Stimulated activated CD4-positive, alpha-beta T cell treated with anti-CD3 and anti-CD28 coated beads, TNF-alpha, amount 100 ng/mL, for 1 hour (primary cell): Measurements from ENCODE around the gene EIF5A.

Source experiments
- DNase-seq, 3 donors: peaks; one replicate each; pipeline ENCODE4 v3.0.0-alpha.2; 2020; ENCODE audit warnings: low read depth in 3 of 3, low spot score in 1 of 3

The EIF5A gene

DNA sequence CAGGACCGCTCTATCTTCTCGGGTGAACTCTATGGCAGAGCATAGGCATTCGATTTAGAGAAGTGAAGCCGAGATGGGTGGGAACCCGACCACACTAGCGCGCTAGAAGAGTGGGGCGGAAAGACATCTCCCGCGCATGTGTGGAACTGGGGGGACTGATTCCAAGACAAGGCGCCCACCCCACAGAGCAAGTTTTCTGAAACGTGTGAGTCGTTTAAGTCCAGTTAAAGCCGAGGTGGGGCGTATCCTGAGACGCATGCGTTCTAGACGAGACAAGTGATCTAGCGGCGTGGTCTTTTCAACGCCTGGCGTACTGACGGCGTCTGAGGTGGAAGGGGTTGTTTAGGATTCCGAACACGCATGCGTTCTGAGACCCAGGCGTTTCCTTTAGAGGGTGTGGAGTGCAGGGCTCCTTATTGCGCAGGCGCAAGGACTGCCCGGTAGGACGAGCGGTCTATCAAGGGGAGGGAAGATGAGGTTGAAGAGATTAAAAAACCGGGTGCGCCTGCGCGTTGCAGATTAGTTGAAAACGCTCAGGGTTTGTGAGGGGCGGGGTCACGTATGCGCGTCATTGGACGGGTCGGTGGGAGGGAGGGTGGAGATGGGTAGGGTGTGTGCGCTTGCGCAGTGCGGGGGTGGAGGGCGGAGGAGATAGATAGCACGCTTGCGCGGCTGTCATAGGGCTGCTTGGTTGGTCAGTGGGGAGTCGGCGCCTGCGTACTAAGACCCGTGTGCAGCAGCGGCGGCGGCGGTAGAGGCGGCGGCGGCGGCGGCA, at the start of gene EIF5A:
Gene EIF5A (plus strand): TSS at position 718 of the 775 bp plus-strand sequence. CDS start 2,008 bp downstream, outside the sequence.
- DNase-seq: peak; percentile 100

DNA sequence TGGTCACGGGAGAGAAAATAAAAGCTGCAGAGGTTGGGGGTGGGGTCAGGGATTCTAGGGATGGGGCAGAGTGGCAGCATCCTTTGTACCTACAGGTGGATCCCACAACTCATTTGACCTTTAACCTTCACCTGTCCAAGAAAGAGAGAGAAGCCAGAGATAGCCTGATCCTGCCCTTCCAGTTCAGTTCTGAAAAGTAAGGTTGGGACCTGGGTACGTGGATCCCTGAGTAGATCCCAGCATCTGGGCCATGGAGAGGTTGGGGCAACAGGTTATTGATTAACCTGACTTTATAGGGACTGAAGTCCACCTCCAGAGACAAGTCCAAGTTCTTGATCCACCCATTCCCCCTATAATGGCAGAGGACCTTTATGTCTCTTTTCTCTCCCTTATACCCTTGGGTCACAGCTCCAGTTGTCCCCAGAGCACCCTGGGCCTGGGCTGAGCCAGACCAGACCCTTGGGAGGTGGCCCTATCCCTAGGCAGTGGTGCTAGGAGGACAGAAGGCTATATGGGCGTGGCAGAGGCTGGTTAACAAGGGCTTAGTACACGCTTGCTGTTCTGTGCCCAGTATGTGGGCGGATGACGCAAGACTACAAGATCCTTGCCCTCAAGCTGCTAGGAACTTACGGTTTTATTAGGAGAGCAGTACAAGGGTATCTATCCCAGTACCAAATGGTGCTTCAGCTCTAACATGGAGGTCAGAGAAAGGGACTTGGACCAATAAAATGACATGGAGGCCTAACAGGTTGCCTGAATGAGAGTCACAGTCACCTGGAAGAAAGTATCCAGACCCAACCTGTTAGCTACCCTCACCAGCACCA, 48.5 kb upstream of the EIF5A start:
- DNase-seq: no peak

GRCh38 chr17:7259555-7259889, 47.9 kb upstream of the EIF5A start:
- no peak for DNase-seq

DNA sequence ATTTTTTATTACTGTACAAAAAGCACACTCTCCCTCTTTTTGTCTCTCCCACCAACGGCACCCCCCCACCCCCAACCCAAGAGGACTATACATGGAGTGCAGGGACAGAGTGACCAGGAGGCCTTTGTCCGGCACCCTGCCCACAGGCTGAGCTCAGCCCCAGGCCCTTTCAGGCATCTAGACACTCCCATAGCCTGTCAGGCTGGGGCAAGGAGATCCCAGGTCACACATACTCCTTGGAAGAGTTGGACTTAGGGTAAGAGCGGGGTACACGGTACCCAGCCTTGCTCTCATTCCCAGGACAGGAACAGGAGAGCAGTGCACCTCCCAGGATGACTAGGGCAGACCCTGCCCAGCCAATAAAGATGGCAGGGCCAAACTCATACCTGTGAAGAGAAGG, 47.3 kb upstream of the EIF5A start:
- DNase-seq: no peak

GRCh38 chr17:7260651-7261378, 46.6 kb upstream of the EIF5A start:
- DNase-seq: no peak

DNA sequence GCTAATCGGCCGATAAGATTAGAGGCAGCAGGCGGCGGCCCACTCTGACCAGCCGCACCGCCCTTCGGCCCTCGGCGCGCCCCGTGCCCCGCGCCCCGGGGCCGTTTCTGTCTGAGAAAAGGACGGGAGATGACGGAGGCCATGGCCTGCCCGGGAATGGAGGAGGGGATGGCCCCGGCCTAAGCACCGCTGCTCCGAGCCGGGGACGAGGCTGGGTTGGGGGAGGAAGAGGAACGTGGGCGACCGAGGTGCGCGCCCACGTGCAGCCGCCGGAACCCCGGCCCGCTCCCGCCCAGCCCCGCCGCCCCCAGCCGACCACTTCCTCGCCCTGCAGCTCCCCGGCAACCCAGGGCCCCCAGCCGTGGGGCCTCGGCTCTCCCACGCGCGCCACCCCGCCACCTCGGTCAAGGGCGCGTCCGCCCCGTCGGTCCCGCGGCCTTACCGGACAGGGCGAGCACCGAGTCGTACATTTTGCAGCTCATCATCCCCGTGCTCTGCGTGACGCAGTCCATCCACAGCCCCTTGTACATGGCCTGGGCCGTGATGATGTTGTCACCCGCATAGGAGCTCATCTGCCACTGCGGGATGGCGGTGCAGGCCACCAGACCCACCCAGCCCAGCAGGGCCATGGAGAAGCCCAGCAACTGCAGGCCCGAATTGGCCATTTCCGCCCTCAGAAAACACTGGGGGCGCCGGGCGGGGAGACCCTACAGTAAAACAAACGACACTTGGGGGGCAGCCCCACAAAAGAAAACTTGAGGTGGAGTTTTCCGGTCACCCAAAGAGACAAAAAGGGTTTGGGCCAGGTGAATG, 45.8 kb upstream of the EIF5A start:
- no peak for DNase-seq

DNA sequence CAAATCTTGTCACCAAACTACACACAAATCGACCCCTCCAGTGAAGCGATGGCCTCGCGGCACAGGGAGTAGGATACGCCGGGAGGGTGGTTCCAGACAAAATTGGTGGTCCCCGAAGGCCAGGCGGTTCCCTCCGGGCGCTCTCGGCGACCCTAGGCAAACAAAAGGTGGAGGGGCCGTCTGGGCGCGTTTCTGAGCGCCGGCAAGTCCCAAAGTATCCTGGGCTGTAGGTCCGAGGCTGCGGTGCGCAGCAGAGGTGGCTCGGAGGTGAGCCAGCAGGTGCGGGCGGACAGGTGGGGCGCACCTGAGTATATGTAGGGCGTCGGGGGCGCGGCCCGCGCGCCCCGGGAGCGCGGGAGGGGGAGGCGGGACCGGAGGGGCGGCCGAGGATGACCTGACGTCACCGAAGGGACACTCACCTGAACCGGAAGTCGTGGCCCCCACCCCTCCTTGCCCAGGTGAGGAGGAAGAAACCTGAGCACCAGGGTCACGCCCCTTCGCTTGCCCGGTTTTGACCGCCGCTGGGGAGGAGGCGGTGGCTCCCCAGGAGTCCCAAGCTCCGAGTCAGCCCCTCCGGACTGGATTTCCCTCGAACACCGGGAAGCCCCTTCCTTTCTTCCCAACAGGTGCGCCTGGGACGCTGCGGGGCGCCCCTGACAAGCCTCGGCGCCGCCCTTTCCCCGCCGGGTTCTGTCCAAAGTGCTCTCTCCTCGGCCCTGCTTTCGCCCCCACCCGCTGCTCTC, 45.1 kb upstream of the EIF5A start, which contains the start of gene CLDN7:
Gene CLDN7 (minus strand): TSS at position 287 of the 743 bp plus-strand sequence. CDS start 435 bp downstream, outside the sequence.
- no peak for DNase-seq

DNA sequence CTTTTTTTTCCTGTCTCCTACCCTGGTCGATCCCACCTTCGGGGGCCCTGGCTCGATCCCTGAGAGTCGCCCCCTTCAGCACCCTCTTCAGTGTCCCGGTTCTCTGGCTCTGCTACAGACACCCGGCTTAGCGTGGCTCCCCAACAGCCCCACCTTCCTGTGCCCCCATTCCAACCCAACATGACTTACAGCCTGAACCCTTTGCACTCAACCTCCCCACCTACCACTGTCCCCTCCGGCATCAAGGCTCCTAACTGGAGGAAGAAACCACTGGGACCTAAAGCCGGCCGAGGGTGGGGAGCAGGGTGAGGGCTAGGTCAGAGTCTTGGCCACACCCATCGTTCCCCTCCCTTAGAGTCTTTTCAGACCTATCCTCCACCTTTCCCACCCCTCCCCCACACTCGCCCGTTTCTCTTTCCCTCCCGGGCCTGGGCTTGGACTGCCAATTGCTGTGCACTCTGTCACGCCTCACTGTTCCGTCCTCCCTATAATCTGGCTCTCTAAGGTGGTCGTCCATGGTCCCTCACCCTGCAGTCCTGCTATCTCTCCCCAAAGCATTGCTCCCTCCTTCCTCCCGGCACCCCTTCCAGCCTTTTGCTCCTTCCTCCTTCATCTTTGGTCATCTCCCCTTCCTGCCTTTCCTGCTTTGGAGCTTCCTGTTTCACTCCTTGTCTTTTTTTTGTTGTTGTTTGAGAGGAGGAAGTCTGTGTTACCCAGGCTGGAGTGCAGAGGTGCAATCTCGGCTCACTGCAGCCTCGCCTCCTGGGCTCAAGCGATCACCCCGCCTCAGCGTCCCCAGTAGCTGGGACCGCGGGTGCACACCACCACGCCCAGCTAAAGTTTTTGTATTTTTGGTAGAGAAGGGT, 44.3 kb upstream of the EIF5A start:
- DNase-seq: no peak

GRCh38 chr17:7263801-7264078, 43.7 kb upstream of the EIF5A start:
- DNase-seq: no peak

DNA sequence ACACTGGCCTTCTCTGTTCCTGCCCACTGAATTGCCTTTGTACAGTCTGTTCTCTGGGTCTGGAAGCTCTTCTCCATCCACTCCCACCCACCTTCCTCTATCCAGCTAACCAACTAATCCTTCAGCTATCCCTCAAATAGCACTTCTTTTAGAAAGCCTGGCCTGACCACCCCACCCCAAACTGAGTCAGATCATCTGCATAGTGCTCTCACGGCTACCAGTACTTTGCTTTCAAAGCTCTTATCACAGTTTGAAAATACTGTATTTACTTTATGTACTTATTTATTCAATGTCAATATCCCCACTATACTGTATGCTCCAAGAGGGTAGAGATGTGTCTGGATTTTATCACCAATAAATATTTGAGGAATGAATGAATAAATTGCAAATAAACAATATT, 40.6 kb upstream of the EIF5A start:
- no peak for DNase-seq

DNA sequence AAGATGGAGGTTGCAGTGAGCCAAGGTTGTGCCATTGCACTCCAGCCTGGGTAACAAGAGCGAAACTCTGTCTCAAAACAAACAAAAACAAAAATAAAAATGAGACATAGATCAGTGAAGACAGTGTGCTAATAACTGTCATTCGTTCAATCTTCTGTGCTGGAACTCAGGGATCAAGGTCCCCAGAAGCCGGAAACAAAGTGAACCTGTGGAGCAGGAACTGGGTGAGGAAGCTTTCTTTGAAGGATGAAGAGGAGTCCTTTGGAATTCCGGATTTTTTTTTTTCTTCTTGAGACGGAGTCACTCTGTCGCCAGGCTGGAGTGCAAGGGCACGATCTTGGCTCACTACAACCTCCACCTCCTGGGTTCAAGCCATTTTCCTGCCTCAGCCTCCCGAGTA, 28.0 kb upstream of the EIF5A start:
- no peak for DNase-seq

DNA sequence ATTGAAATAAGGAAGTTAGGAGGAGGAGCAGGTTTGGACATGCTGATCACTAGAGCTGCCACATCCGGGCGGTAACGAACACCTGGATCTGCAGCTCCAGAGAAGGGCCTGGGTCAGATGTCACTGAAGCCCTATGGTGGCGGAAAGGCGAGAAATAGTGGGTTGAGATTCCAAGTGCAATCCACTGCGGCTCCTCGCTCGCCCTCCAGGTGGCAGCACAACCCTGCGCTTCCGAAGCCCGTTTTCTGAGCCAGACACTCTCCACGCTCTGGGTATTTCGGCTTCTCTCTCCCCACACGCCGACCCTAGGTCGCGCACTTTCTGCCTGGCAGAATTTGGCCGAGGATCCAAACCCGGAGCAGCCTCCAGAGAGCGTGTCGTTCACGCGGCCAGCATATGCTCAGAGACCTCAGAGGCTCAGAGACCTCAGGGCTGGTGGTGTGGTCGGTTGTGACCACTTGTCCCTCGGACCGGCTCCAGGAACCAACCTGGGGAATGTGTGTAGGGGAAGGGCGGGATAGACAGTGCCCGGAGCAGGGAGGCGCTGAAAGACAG, 26.8 kb upstream of the EIF5A start:
- DNase-seq: peak; percentile 64 to 80 (median 76)

- DNase-seq: peak; percentile 46 to 87 (median 64)
Measured at GRCh38 chr17:7281074-7281952, 26.1 kb upstream of the EIF5A start, which contains the start of gene SLC2A4. TSS of gene SLC2A4 (plus strand) at chr17:7281718. CDS start at chr17:7281935, 217 bp downstream.

DNA sequence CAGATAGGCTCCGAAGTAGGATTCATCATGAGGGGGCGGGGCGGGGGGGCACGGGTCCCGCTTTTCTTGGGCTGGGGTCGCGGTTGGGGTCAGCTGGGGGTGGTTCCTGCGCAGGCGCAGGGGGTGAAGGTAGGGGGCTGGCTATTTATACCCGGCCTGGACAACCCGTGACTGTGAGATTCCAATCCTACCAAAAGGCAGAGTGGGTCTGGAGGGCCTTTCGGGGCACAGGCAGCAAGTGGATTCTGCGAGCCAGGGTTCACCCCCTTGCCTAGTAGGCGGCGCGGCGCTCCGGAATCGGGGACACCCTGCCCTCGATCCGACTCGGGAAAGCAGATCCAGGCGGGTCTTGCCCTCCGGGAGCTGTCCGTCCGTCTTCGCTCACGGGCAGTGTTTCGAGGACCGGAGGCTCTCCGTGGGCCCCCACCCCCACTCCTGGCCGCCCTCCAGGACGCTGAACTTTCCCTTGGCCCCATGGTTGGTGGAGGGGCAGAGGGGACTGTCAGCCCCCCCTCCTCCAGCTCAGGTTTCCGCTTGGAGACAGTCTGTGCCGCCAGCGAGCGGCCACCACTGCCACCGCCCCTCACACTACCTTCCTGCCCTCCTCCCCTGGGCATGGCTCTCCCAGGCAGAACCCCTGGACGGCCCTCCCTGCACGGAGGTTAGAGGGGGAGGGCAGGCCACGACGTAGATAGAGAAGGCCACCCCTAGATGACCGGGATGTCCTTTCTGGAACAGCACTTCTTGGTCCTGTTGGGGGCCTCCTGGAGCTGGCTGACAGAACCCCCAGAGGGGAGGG, 25.3 kb upstream of the EIF5A start:
- no peak for DNase-seq

- no peak for DNase-seq
Measured at GRCh38 chr17:7282752-7283321, 24.6 kb upstream of the EIF5A start.

GRCh38 chr17:7283471-7284216, 23.8 kb upstream of the EIF5A start:
- DNase-seq: no peak
